Activated CD8-positive, alpha-beta T cell treated with anti-CD3 and anti-CD28 coated beads for 36 hours (primary cell): Measurements from ENCODE around the gene UBE2J1. TPM values are rescaled to one million over a fixed set of nuclear protein-coding genes. Genes with fewer than 3 reads are reported as not detected.

Experiments
- ATAC-seq: fragments of 200-7000 bp; cut with Tn5 transposase; one replicate; pipeline ENCODE4 v1.10.0; 2021; ENCODE audit warnings: mild to moderate bottlenecking, moderate library complexity
- CTCF ChIA-PET: fragments of 350-600 bp; sonication (Branson Sonifier 250); formaldehyde crosslinking; loops from one replicate; lab custom pipeline; 2021; ENCODE audit warnings: antibody characterized with exemption; lab: Charles Lee
- POLR2A ChIA-PET: fragments of 350-600 bp; sonication (Branson Sonifier 250); formaldehyde crosslinking; loops from one replicate; lab custom pipeline; 2021; ENCODE audit warnings: antibody characterized with exemption; lab: Charles Lee
- DNase-seq: peaks from one replicate; pipeline ENCODE4 v3.0.0-alpha.2; 2020
- H3K27ac Mint-ChIP-seq: one replicate; pipeline ENCODE4 v1.8.0; 2021; ENCODE audit warnings: mild to moderate bottlenecking, mixed read lengths
- H3K27me3 Mint-ChIP-seq: one replicate; pipeline ENCODE4 v1.8.0; 2021; ENCODE audit warnings: mixed read lengths
- H3K36me3 Mint-ChIP-seq: one replicate; pipeline ENCODE4 v1.8.0; 2021; ENCODE audit warnings: low read depth, mixed read lengths
- H3K4me1 Mint-ChIP-seq: one replicate; pipeline ENCODE4 v1.8.0; 2021; ENCODE audit warnings: low read depth, mixed read lengths
- H3K4me3 Mint-ChIP-seq: one replicate; pipeline ENCODE4 v1.8.0; 2021; ENCODE audit warnings: mild to moderate bottlenecking, moderate library complexity, mixed read lengths
- H3K9me3 Mint-ChIP-seq: one replicate; pipeline ENCODE4 v1.8.0; 2021; ENCODE audit warnings: mixed read lengths
- intact Hi-C: fragments of 100-400 bp; cut with micrococcal nuclease; formaldehyde crosslinking; loops from one replicate; pipeline ENCODE4 v1.10.0; 2022
- total RNA-seq, 2 experiments: library from RNA; stranded (reverse); gene quantifications; one replicate each; pipeline ENCODE4 v1.2.3, GENCODE V29; 2021
- TF ChIP-seq, protein P1 (sequence below): fragments of 200-600 bp; IDR thresholded peaks from one replicate; pipeline ENCODE4 v1.8.0; 2022; ENCODE audit warnings: antibody characterized with exemption, mild to moderate bottlenecking

Gene UBE2J1
- total RNA-seq, 2 experiments from 2014 or later: 23.2 to 24.6 TPM

DNA sequence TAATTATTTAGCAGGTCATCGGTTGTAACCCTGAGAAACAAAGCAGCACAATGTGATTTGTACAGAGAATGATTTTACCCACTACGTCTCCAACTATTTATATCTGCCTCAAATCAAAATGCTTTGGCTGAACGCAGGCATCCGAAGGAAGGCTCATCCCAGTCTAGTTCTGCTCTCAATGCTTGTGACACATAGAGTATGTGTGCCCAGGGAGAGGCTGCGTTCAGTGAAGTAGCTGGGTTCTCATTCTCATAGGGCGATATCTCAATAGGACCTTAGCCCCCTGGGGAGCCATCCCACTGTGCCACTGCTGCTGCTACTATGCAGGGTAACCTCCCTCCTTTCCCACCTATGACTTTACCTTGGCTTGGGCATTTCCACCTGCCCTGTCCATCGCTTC, 37.8 kb downstream of the UBE2J1 start:
- ATAC-seq (no peak), DNase-seq (no peak)
- Mint-ChIP-seq H3K9me3 (no peaks in the 10 kb centered on the region), H3K4me1 (no peaks in the 10 kb centered on the region), H3K27me3 (no peaks in the 10 kb centered on the region), H3K27ac (no peak overlapping the region), H3K4me3 (no peak overlapping the region), H3K36me3 (no peaks in the 10 kb centered on the region)
- ChIA-PET POLR2A (interaction anchor here (1.3 kb wide), 1 partner anchor 305 kb away, joined by 3 read pairs; no protein-coding TSS in a partner anchor), CTCF (interaction anchor here (1.2 kb wide), 1 partner anchor 332 kb away, joined by 3 read pairs; no protein-coding TSS in a partner anchor)
- TF ChIP-seq, protein P1, sequence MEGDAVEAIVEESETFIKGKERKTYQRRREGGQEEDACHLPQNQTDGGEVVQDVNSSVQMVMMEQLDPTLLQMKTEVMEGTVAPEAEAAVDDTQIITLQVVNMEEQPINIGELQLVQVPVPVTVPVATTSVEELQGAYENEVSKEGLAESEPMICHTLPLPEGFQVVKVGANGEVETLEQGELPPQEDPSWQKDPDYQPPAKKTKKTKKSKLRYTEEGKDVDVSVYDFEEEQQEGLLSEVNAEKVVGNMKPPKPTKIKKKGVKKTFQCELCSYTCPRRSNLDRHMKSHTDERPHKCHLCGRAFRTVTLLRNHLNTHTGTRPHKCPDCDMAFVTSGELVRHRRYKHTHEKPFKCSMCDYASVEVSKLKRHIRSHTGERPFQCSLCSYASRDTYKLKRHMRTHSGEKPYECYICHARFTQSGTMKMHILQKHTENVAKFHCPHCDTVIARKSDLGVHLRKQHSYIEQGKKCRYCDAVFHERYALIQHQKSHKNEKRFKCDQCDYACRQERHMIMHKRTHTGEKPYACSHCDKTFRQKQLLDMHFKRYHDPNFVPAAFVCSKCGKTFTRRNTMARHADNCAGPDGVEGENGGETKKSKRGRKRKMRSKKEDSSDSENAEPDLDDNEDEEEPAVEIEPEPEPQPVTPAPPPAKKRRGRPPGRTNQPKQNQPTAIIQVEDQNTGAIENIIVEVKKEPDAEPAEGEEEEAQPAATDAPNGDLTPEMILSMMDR: no peak
- intact Hi-C loops: no loop called here

DNA sequence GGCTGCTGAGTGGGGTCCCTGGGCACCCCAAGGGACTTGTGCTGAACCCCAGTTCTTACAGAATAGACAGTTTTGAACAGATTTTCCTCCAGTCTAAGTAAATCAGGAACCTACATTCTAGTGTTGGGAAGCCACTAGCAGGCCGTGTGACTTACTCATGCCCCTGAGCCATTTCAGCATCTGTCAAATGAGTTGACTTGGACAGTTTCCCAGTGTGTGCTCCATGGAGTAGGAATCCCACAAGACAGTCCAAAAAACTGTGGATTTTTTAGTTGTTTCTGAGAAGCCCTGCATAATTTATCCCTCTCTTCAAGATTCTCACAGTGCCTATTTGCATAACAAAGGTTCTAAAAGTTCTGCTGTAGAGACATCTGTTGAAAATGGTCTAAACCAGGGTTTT, 39.5 kb downstream of the UBE2J1 start:
- Mint-ChIP-seq H3K4me3 (no peak overlapping the region), H3K36me3 (no peaks in the 10 kb centered on the region), H3K27ac (no peak overlapping the region), H3K9me3 (no peaks in the 10 kb centered on the region), H3K4me1 (no peaks in the 10 kb centered on the region), H3K27me3 (peaks cover 2% of the 10 kb centered on the region)
- intact Hi-C loops: no loop called here
- CTCF ChIA-PET: no interaction called here
- TF ChIP-seq, protein P1: no peak
- POLR2A ChIA-PET: no interaction called here
- no peak for DNase-seq
- ATAC-seq: no peak

DNA sequence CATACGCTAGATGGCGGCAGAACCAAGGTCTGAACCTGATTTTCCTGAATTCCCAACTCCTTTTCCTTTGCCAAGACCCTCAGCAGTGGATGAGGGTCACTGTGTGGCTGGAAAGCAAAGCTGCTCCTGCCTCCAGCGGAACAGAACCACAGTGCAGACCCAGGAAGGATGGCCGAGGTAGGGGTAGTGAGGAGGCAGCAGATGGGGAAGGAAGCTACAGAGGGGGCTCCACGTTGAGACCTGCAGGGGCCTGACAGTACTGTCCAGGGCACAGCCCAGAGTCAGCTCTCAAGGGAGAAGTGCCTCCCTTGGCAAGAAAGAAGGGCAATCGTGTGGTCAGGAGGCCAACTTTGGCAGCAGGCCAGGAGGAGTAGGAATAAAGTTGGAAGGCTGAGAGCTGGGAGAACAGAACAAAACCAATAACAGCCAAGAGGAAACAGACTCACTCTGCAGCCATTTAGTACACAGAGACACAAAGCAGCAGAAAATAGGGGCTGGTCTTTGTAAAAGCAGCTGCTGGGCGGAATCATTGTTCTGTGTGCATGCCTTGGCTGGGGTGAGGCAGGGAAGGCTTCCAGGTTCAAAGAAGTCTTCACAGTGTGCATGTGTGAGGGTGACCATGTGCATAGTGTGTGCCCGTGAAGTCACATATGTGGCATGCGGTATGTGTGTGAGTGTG, 40.5 kb downstream of the UBE2J1 start:
- H3K27me3 Mint-ChIP-seq: peaks cover 2% of the 10 kb centered on the region
- ATAC-seq (no peak), DNase-seq (no peak)
- TF ChIP-seq, protein P1: no peak
- no peak overlapping the region for H3K27ac Mint-ChIP-seq
- POLR2A ChIA-PET: interaction anchor here (0.6 kb wide), 1 partner anchor 1652 kb away, joined by 3 read pairs; no protein-coding TSS in a partner anchor
- intact Hi-C loops: no loop called here
- no peak overlapping the region for H3K4me3 Mint-ChIP-seq
- H3K36me3 Mint-ChIP-seq: no peaks in the 10 kb centered on the region
- CTCF ChIA-PET: interaction anchor here (1.3 kb wide), 2 partner anchors 13 to 52 kb away, joined by 3 read pairs; no protein-coding TSS in a partner anchor
- H3K4me1 Mint-ChIP-seq: no peaks in the 10 kb centered on the region
- H3K9me3 Mint-ChIP-seq: no peaks in the 10 kb centered on the region

DNA sequence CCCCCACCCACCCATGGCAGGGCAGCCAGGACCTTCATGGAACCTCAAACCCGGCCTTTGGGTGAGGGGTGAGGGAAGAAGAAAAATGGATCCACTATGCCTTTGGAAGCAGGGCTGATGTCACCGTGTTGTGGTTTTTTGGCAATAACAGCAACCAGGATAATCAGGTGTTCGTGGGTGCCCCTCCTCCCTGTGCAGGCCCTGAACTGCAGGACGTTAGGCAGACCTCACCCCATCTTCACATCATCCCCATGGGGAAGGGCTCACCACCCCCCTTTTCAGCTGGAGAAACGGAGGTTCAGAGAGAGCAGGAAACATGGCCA, 41.0 kb downstream of the UBE2J1 start:
- intact Hi-C loops: no loop called here
- CTCF ChIA-PET: interaction anchor here (1.3 kb wide), 2 partner anchors 12 to 52 kb away, joined by 3 read pairs; no protein-coding TSS in a partner anchor
- peaks cover 2% of the 10 kb centered on the region for H3K27me3 Mint-ChIP-seq
- no peaks in the 10 kb centered on the region for H3K4me1 Mint-ChIP-seq
- DNase-seq (no peak), ATAC-seq (no peak)
- TF ChIP-seq, protein P1: no peak
- no peaks in the 10 kb centered on the region for H3K9me3 Mint-ChIP-seq
- H3K4me3 Mint-ChIP-seq: no peak overlapping the region
- no peaks in the 10 kb centered on the region for H3K36me3 Mint-ChIP-seq
- H3K27ac Mint-ChIP-seq: no peak overlapping the region
- POLR2A ChIA-PET: interaction anchor here (0.6 kb wide), 1 partner anchor 1651 kb away, joined by 3 read pairs; no protein-coding TSS in a partner anchor

DNA sequence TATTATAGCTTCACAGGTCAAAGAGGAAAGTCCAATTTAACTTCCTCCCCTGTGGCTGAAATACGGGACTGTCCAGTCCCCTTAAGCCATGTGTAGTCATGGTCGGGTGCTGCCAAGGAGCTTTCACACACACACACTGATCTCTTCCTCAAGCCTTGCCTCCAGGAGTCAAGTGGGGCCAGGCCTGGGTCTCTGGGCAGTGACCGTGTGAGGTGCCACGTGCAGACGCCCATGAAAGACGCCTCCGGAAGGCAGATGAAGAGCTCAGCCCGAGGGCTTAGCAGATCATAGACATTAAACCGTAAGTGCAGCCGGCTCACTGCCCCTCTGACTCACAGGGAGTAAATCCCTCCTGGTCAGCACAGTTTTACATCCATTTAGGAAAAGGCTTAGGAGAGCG, 41.6 kb downstream of the UBE2J1 start:
- ChIA-PET CTCF (interaction anchor here (1.3 kb wide), 2 partner anchors 12 to 53 kb away, joined by 3 read pairs; no protein-coding TSS in a partner anchor), POLR2A (interaction anchor here (0.6 kb wide), 1 partner anchor 1651 kb away, joined by 3 read pairs; no protein-coding TSS in a partner anchor)
- Mint-ChIP-seq H3K27ac (no peak overlapping the region), H3K4me1 (no peaks in the 10 kb centered on the region), H3K27me3 (peaks cover 2% of the 10 kb centered on the region), H3K4me3 (no peak overlapping the region), H3K36me3 (no peaks in the 10 kb centered on the region), H3K9me3 (no peaks in the 10 kb centered on the region)
- no peak for ATAC-seq
- intact Hi-C loops: no loop called here
- TF ChIP-seq, protein P1: no peak
- DNase-seq: no peak
